ENCODE results near the gene TRPM4.
"Not testable (repeated sequence)": the region's sequence is repeated elsewhere in the genome, so short reads cannot be mapped to it uniquely, and the experiment has no call there.

TRPM4 gene

GRCh38 chr19:49136771-49137171 is 20.8 kb upstream of the TRPM4 start:
- no peak for DNase-seq (ENCODE audit: low read depth)
- TF ChIP-seq, protein P1, sequence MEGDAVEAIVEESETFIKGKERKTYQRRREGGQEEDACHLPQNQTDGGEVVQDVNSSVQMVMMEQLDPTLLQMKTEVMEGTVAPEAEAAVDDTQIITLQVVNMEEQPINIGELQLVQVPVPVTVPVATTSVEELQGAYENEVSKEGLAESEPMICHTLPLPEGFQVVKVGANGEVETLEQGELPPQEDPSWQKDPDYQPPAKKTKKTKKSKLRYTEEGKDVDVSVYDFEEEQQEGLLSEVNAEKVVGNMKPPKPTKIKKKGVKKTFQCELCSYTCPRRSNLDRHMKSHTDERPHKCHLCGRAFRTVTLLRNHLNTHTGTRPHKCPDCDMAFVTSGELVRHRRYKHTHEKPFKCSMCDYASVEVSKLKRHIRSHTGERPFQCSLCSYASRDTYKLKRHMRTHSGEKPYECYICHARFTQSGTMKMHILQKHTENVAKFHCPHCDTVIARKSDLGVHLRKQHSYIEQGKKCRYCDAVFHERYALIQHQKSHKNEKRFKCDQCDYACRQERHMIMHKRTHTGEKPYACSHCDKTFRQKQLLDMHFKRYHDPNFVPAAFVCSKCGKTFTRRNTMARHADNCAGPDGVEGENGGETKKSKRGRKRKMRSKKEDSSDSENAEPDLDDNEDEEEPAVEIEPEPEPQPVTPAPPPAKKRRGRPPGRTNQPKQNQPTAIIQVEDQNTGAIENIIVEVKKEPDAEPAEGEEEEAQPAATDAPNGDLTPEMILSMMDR (IDR thresholded peaks at IDR 0.05; ENCODE audit: insufficient read depth, low read depth, low read length, missing control alignments) = no peak
- H3K4me3 ChIP-seq (ENCODE audit: low read length) = no peak overlapping the region

DNA sequence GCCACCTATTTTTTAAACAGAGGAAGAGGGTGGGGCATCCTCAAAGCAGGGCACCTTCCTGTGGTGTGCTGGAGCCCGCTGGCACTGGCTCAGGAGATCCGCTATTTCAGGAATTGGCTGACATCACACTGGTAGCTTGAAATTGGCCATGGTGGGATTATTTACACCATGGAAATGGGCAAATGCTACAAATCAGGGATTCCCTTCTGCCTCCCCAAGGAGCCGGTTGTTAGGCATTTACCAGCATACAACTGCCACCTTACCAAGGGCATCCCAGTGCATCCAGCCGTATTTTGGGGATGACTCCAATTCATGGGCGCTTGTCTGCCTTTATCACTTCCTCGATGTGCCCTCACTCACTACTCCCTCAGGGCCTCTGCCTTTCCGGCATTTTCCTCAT is 16.6 kb upstream of the TRPM4 start:
- no peak for DNase-seq (ENCODE audit: low read depth)
- TF ChIP-seq, protein P1 (IDR thresholded peaks at IDR 0.05; ENCODE audit: insufficient read depth, low read depth, low read length, missing control alignments) = no peak
- H3K4me3 ChIP-seq (ENCODE audit: low read length) = no peak overlapping the region

DNA sequence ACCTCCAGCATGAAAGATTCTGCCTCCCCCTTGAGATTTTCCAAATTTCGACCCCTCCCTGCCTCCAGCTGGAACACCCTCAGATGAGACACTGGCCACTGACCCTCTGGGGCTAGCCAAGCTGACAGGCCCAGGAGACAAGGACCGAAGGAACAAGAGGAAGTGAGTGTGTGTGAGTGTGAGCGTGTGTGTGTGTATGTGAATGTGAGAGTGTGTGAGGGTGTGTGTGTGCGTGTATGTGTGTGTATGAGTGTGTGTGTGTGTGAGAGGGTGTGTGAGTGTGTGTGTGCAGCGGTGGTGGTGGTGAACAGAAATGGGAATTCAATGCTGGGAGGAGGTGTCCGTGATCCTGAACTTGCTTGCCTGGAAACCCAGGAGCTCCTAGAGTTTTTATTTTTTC is 16.2 kb upstream of the TRPM4 start:
- TF ChIP-seq, protein P1 (IDR thresholded peaks at IDR 0.05; ENCODE audit: insufficient read depth, low read depth, low read length, missing control alignments) = no peak
- DNase-seq (ENCODE audit: low read depth) = no peak
- no peak overlapping the region for H3K4me3 ChIP-seq (ENCODE audit: low read length)

GRCh38 chr19:49142866-49143335 is 14.7 kb upstream of the TRPM4 start:
- DNase-seq (ENCODE audit: low read depth) = peak; percentile 91
- peak overlapping the region; percentile 41 for H3K4me3 ChIP-seq (ENCODE audit: low read length)
- TF ChIP-seq, protein P1 (IDR thresholded peaks at IDR 0.05; ENCODE audit: insufficient read depth, low read depth, low read length, missing control alignments) = no peak

DNA sequence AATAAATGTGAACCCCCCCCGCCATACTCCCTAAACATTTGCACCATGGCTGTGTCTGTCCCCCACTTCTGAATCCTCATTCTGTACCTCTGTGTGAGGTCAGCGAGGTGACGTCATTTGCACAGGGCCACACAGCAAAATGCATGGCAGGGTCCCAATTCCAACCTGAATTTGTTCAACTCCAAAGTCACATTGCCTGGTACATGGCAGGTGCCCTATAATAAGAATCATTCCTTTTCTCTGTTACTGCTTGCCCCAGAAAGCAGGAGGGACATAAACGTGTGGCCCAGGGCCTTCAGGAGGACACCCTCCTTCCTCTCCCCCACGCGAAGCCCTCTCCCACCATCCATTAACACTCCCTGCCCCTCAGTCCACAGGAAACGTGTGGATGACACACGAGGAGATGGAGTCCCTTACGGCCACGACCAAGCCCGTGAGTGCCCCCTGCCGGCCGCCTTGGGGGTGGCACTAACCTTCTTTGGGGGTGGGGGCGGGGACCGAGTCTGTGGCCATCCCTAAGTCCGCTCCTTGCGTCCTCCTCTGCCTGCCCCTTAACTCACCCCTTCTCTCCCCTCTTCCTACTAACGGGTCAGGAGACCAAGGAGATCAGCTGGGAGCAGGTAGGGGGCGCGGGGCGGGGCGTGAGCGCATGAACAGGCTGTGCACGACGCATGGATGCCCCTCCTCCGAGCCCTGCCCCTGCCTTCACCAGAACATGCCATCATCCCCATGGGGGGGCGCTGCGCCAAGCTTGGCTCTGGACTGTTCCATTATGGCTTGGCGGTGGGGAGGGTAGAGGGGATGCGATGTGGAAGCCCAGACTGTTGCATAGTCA is 11.8 kb upstream of the TRPM4 start:
- TF ChIP-seq, protein P1 (IDR thresholded peaks at IDR 0.05; ENCODE audit: insufficient read depth, low read depth, low read length, missing control alignments) = peak; percentile 80
- no peak overlapping the region for H3K4me3 ChIP-seq (ENCODE audit: low read length)
- peak; percentile 68 for DNase-seq (ENCODE audit: low read depth)

DNA sequence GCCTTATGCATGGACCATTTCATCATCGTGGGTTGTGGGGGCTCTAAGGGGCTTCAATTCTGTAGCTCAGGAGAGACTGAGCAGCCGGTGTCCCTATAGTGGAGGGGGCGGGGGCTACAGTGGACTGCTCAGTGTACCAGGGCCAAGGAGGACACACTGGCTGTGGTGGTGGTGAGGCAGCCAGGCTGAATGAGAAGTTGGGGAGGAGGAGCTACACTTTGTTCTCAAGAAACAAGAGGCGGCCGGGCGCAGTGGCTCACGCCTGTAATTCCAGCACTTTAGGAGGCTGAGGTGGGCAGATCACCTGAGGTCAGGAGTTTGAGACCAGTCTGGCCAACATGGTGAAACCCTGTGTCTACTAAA is 11.2 kb upstream of the TRPM4 start:
- H3K4me3 ChIP-seq (ENCODE audit: low read length); DNase-seq (ENCODE audit: low read depth): not testable (repeated sequence)

GRCh38 chr19:49148044-49148682 is 9.4 kb upstream of the TRPM4 start:
- no peak for DNase-seq (ENCODE audit: low read depth)
- TF ChIP-seq, protein P1 (IDR thresholded peaks at IDR 0.05; ENCODE audit: insufficient read depth, low read depth, low read length, missing control alignments) = no peak

More at GRCh38 chr19:49148044-49148682, 9.4 kb upstream of the TRPM4 start:
- H3K4me3 ChIP-seq (ENCODE audit: low read length) = no peak overlapping the region

All from epithelial cell of esophagus (primary cell).